ENCODE data around the gene INTS3. TPM values are rescaled to one million over a fixed set of nuclear protein-coding genes. Genes with fewer than 3 reads are reported as not detected.
A peak's percentile ranks its signal among the peaks of the same experiment; 100 is the strongest.

The INTS3 gene
- total and polyA plus RNA-seq, 8 donors, result 11.0 to 48.2 (median 34.8) TPM

GRCh38 chr1:153792631-153793041 lies 64.8 kb downstream of the INTS3 start:
- 87 to 94% (median 90%) methylated on average over 11 of the region's 11 CpGs for WGBS, 5 donors
- intact Hi-C loops (cut with DNase I; ENCODE audit: low total_unique reads), result loop anchor here (10.0 kb wide), 1 partner anchor 152 kb away; the partner anchor contains the start of gene DENND4B
- no peak overlapping the region for H3K4me3 ChIP-seq
- no peak for TF ChIP-seq POLR2AphosphoS5 (IDR thresholded peaks at IDR 0.05)
- TF ChIP-seq, protein P1, sequence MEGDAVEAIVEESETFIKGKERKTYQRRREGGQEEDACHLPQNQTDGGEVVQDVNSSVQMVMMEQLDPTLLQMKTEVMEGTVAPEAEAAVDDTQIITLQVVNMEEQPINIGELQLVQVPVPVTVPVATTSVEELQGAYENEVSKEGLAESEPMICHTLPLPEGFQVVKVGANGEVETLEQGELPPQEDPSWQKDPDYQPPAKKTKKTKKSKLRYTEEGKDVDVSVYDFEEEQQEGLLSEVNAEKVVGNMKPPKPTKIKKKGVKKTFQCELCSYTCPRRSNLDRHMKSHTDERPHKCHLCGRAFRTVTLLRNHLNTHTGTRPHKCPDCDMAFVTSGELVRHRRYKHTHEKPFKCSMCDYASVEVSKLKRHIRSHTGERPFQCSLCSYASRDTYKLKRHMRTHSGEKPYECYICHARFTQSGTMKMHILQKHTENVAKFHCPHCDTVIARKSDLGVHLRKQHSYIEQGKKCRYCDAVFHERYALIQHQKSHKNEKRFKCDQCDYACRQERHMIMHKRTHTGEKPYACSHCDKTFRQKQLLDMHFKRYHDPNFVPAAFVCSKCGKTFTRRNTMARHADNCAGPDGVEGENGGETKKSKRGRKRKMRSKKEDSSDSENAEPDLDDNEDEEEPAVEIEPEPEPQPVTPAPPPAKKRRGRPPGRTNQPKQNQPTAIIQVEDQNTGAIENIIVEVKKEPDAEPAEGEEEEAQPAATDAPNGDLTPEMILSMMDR (IDR thresholded peaks at IDR 0.05), result no peak
- no peak for TF ChIP-seq POLR2A (IDR thresholded peaks at IDR 0.05)
- TF ChIP-seq EP300 (IDR thresholded peaks at IDR 0.05), result no peak
- H3K27ac ChIP-seq, result no peak overlapping the region
- H3K9me3 ChIP-seq, result no peaks in the 10 kb centered on the region
- peaks cover 0 to 14% (median 0%) of the 10 kb centered on the region in 3 donors for H3K27me3 ChIP-seq
- DNase-seq, result no peak
- peaks cover 6 to 43% (median 21%) of the 10 kb centered on the region in 4 donors for H3K4me1 ChIP-seq
- H3K36me3 ChIP-seq, result no peaks in the 10 kb centered on the region

DNA sequence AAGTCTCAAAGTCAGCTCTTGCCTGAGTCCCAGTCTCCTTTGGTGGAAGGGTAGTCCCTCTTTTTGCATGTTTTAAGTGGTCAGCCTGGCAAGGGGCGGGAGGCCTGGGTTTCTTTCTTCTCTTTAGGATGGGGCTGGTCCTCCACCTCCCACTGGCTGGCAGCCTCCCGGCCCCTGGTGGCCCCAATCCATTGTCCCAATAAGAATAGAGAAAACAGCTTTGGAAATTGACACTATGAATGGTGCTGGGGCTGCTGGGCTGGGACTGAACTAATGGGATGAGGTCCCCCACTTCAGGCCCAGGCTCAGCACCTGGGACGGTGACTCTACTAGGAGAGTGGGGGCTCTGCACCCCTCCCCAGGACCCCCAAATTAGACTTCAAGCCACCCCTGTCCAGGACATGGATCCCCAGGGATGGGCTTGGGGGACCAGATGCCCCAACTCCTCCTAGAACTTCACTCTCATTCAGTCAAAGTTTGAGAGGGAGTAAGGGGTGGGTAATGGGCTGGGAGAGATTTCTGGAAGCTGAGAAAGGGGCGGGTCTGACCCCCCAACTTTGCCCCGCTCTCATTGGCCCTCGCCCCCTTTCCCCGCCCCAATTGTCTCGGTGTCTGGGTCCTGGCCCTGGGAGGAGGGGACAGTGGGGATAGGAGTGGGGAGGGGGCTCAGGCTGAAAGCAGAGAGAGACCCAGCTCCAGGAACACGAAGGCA lies 65.6 kb downstream of the INTS3 start:
- H3K36me3 ChIP-seq, result no peaks in the 10 kb centered on the region
- WGBS, 5 donors, result 63 to 82% (median 77%) methylated on average over 9 of the region's 9 CpGs
- TF ChIP-seq, protein P1 (IDR thresholded peaks at IDR 0.05), result no peak
- TF ChIP-seq EP300 (IDR thresholded peaks at IDR 0.05) (no peak), POLR2AphosphoS5 (IDR thresholded peaks at IDR 0.05) (no peak), POLR2A (IDR thresholded peaks at IDR 0.05) (no peak)
- intact Hi-C loops (cut with DNase I; ENCODE audit: low total_unique reads), result loop anchor here (10.0 kb wide), 1 partner anchor 151 kb away; the partner anchor contains the start of gene DENND4B
- no peaks in the 10 kb centered on the region for H3K9me3 ChIP-seq
- no peak overlapping the region for H3K4me3 ChIP-seq
- no peak for DNase-seq
- H3K4me1 ChIP-seq, result peaks cover 6 to 43% (median 20%) of the 10 kb centered on the region in 4 donors
- peaks cover 0 to 14% (median 0%) of the 10 kb centered on the region in 3 donors for H3K27me3 ChIP-seq
- no peak overlapping the region for H3K27ac ChIP-seq

DNA sequence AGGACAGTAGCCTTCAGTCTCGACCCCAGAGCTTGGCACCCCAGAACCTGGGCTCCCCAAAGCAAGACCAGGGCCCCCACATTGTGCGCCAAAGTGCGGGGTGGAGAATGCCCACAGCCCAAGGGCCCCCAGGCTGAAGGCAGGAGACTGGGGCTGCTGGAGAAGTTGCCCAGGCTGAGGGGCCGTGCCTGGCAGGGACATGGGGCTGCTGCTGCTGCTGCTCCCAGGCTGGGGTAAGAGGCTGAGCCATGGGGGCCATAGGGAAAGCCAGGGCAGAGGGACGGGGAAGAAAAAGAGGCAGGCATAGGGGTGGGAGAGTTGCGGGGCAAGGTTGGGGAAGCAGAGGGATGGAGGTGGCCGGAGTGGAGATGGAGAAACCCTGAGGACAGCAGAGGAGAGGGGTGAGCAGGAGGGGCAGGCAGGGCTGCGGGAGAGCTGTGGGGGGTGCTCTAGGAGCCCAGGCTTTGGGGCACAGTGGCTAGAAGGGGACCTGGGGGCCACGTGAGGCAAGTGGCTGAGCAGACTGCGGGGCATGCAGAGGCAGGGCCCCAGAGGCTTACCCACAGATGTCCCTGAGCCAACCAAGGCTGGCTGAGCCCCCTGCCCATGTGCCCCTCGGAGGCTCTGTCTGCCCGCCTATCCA lies 66.2 kb downstream of the INTS3 start:
- TF ChIP-seq POLR2A (IDR thresholded peaks at IDR 0.05), result no peak
- TF ChIP-seq POLR2AphosphoS5 (IDR thresholded peaks at IDR 0.05), result no peak
- H3K4me1 ChIP-seq, result peaks cover 6 to 37% (median 18%) of the 10 kb centered on the region in 4 donors
- H3K4me3 ChIP-seq, result no peak overlapping the region
- 75 to 84% (median 83%) methylated on average over 10 to 12 of the region's 12 CpGs for WGBS, 5 donors
- no peak for DNase-seq
- H3K9me3 ChIP-seq, result no peaks in the 10 kb centered on the region
- intact Hi-C loops (cut with DNase I; ENCODE audit: low total_unique reads), result loop anchor here (10.0 kb wide), 1 partner anchor 151 kb away; the partner anchor contains the start of gene DENND4B
- H3K27me3 ChIP-seq, result peaks cover 0 to 14% (median 0%) of the 10 kb centered on the region in 3 donors
- no peaks in the 10 kb centered on the region for H3K36me3 ChIP-seq
- no peak overlapping the region for H3K27ac ChIP-seq

- H3K27me3 ChIP-seq, result peaks cover 0 to 14% (median 0%) of the 10 kb centered on the region in 3 donors
- H3K36me3 ChIP-seq, result peaks cover 0 to 3% (median under 1%) of the 10 kb centered on the region in 4 donors
- DNase-seq, result peak in 1 of 2 donors; percentile 59
- intact Hi-C loops (cut with DNase I; ENCODE audit: low total_unique reads), result loop anchor here (5.0 to 10.0 kb wide), 2 partner anchors 150 to 193 kb away; partner anchors contain the start of genes DENND4B and RAB13
- H3K9me3 ChIP-seq, result no peaks in the 10 kb centered on the region
- no peak overlapping the region for H3K4me3 ChIP-seq
- TF ChIP-seq POLR2A (IDR thresholded peaks at IDR 0.05) (no peak), POLR2AphosphoS5 (IDR thresholded peaks at IDR 0.05) (no peak), EP300 (IDR thresholded peaks at IDR 0.05) (no peak)
- TF ChIP-seq, protein P1 (IDR thresholded peaks at IDR 0.05), result no peak
- no peak overlapping the region for H3K27ac ChIP-seq
- WGBS, 5 donors, result 48 to 57% (median 54%) methylated on average over 5 to 14 of the region's 14 CpGs
- peaks cover 6 to 30% (median 15%) of the 10 kb centered on the region in 4 donors for H3K4me1 ChIP-seq
These were observed 66.9 kb downstream of the INTS3 start for GRCh38 chr1:153794624-153795329.

Data from stomach (tissue), 9 donors.